HG02884 (cell line): ENCODE measurements around the gene FKBP7.
"Not testable (repeated sequence)": the region's sequence is repeated elsewhere in the genome, so short reads cannot be mapped to it uniquely, and the experiment has no call there.

Experiments used
- ATAC-seq: cut with Tn5 transposase; IDR thresholded peaks from one replicate; pipeline ENCODE4 v1.9.1; 2021; ENCODE audit warnings: mild to moderate bottlenecking, moderate library complexity; ENCODE audit not compliant: unreplicated experiment

The FKBP7 gene

DNA sequence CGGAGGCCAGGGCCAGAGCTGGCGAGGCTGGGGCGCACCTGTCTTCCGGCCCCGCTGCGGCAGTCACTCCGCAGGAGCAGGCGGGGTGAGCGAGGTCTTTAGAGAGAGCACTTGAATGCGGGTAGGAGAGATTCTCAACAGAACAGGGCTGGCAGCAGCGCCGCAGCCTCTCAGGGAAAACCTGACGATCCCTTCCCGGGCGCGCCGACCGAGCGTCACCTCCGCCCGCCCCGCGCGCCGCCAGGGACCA is 28.0 kb downstream of the FKBP7 start:
- ATAC-seq, result peak; percentile 41

DNA sequence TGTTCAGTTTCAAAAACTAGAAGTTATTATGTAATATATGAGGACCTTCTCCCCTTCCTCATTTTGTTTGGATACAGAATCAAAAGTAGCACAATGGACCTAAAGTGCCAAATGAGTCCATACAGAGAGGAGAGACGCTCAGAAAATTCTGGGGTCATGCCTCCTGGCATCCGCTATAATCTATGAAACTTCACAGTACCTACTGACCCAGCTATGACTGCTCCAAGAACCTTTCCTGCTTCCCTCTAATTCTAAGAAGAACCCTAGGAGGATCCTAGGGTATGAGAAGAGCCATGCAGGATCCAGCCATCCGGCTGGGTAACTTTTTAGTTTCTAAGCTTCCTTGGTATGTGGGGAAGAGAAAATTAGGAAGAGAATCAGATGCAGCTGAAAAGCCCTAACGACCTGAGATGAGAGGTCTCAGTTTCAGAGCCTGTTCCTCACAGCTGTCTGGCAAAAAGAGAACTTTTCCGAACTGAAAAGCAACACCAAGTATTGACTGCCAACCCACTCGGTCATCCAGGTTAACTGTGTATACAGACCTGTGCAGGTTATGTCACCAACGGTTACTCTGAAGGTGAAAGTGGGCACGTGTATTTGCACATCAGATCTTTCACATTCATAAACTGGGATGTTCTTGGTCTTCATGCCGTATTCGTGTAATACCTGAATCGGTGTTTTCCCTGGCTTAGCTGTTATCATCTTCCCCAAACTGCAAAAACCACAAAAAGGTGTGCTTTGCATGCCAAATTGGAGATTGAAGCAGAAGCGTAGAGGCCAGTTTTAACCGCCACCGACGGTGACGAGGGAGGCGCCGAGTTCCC is 28.5 kb downstream of the FKBP7 start:
- no peak for ATAC-seq

DNA sequence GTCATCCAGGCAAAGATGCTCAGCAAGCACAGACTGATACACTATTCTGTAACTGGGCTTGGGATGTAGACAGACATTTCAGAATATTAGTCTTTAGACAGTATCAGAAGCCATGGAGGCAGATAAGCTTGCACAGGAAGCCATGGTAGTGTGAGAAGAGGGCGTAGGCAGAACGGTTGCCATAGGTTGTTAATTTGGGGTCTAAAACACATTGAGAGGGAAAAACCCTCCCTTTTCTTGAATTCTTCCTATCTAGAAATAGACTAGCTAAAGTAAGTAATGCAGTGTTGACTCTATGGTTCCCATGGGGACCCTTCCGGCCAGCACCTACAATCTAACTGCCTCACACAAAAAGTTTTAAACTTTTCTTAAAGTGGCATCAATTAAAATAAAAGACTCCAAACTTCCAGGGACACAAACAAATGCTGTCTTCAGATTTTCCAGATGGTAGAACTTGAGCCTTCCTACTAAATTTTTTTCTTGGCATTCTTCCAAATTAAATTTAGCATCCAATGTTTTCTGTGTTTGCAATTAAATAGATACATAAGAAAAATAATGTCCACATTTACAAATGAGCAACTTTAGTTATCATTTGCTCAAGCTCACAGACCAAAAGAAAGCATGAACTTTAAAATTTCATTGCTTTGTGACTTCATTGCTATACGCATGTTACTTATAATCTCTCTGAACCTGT is 29.3 kb downstream of the FKBP7 start:
- no peak for ATAC-seq

DNA sequence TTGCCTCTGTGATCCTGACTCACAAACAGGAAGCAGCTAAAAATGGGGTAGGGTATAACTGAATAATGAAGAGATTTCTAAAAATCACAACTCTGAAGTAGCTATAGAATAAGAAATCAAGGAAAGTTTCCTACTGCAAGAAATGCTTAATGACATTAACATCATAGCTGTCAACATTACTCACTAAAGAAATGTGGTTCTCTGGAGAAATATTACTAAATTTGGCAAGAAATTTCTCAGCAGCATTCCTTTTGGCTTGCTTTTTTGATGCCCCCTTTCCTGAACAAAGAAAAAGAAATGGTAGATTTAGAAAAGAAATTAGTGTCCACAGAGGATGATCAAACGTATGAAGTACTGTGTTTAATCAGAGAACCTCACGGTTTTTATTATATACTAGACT is 37.0 kb downstream of the FKBP7 start:
- ATAC-seq, result no peak

DNA sequence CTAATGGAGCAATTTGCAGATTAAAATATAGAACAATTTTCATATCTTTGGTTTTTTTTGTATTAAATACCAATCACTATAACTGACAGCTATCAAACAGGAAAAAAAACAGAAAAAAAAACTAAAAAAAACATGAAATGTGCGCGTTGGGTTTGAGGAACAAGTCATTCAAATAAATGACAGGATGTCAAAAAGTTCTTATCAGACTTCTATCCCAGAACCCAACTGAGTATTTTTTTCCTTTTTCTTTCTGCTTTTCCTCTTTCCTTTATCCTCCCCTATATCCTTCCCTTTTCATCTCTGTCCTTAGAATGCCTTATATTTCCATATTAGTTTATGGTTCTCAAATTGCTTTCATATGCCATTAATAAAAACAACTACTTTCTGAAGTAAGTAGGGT is 41.7 kb downstream of the FKBP7 start:
- no peak for ATAC-seq

DNA sequence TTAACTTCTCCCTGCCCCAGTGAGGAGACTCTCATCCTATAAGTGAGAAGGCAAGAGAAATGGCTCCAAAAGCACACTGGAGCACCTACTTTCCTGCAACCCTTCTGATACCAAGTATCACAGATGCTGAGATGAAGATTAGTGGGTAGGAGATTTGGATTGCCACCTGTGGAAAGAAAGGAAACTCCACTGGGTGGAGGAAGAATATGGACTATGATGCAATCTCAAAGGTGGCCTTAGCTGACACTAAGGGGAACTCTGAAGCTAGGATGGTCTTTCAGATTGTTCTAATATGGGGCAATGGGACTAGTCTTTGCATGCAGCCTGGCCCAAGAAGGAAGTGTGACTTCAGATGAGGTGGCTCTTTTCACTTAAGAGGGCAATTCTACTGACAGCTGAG is 49.1 kb downstream of the FKBP7 start:
- no peak for ATAC-seq

DNA sequence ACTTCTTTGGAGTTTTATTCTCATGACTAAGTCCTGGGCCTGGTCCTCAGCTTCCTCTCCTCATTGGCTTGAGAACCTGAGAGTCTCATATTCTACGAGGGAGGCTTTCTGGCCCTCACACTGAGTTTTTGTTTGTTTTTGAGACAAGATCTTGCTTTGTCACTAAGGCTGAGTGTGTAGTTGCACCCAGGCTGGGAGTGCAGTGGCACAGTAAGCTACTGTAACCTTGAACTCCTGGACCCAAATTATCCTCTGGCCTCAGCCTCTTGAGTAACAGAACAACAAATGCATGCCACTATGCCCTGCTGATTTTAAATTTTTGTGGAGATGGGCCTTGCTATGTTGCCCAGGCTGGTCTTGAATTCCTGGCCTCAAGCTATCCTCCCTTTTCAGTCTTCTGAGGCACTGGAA is 50.0 kb downstream of the FKBP7 start:
- no peak for ATAC-seq

DNA sequence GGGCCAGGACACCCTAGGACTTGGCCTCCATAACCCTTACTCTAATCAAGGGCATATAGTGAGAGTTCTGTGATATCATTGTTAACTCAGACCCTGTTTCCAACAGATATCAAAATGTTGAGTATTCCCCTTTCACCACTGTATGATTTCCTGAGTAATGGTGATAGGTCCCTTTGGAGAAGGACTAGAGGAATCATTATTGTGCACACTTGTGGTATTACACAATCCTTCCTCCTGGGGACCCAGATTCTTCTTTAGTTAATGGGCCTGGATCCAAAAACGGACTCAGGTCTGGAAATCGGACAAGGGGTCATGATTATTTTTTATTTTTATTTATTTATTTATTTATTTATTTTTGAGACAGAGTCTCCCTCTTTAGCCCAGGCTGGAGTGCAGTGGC is 50.9 kb downstream of the FKBP7 start:
- no peak for ATAC-seq

DNA sequence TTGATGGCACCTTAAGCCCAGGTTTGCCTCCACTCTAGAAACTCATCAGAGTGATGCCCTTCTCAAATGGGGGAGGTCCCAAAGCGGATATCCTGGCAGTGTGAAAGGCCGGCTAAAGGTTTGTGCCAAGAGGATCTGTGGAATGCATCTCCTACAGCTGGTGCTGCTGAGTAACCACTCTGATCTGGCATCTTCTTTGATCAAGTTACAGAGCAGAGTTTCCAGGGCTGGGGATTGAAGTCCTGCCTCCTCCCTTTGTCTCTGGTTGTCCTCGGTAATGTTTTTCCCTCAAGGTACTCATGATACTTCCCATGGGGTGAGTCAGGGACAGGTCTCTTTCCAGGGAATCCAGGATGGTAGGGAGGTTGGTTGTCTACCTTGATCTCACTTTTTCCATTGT is 52.0 kb downstream of the FKBP7 start:
- ATAC-seq, result no peak

DNA sequence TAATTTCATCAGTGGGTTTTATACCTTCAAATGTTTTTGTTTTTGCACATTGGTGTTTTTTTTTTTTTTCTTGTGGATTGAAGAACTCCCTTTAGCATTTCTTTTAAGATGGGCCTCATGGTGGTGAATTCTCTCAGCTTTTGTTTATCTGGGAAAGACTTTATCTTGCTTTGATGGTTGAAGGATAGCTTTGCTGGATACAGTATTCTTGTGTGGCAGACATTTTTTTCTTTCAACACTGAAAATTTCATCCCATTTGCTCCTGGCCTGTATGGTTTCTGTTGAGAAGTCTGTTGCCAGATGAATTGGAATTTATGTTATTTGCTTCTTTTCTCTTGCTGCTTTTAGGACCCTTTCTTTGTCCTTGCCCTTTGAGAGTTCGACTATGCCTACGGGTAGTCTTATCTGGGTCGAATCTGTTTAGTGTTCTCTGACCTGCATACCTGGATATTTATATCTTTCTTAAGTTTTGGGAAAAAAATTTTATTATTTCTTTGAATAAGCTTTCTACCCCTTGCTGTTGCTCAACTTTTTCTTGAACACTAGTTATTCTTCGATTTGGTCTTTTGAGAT is 53.1 kb downstream of the FKBP7 start:
- no peak for ATAC-seq

DNA sequence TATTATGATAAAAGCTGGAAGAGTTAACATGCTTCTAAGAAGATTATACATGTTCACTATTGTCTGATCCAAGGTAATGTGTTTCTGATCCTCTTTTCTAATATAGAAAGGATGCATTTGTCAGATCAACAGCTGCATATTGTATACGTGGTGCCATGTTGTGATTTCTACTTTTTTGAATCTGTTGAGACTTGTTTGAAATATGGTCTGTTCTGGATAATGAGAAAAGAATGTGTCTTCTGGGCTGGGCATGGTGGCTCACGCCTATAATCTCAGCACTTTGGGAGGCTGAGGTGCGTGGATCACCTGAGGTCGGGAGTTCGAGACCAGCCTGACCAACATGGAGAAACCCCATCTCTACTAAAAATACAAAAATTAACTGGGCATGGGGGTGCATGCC is 54.7 kb downstream of the FKBP7 start:
- ATAC-seq, result not testable (repeated sequence)

DNA sequence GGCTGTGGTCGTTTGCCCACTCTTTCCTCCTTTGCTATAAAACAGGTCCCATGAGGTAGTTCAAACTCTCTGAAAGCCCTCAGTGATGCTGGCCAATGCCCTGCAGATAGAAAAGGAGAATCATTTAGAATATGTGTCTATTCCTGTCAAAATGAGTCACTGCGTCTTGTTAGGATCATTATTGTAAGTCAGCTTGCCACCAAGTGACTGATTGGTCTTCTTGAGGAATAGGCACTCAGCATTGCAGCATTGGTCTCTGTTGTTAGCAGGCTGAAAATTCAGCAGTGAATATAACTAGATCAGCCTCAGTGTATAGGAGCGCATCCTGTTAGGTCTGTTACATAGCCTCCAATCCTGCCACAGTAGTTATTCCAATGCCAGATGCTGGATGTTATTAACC is 56.3 kb downstream of the FKBP7 start:
- ATAC-seq, result no peak

DNA sequence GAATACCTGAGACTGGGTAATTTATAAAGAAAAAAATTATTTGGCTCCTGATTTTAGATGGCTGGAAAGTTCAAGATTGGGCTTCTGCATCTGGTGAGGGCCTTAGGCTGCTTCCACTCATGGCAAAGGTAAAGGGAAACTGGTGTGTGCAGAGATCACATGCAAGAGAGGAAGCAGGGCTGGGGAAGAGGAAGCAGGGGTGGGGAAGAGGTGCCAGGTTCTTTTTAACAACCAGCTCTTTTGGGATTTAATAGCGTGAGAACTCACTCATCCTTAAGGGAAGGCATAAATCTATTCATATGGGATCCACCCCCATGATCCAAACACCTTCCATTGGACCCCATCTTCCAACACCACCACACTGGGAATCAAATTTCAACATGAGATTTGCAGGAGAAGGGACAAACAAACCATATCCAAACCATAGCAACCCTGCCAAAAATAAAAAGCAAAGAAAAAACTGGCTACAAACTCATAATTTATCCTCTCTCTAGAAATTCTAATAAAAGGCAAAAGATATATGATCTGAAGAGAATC is 57.9 kb downstream of the FKBP7 start:
- no peak for ATAC-seq

DNA sequence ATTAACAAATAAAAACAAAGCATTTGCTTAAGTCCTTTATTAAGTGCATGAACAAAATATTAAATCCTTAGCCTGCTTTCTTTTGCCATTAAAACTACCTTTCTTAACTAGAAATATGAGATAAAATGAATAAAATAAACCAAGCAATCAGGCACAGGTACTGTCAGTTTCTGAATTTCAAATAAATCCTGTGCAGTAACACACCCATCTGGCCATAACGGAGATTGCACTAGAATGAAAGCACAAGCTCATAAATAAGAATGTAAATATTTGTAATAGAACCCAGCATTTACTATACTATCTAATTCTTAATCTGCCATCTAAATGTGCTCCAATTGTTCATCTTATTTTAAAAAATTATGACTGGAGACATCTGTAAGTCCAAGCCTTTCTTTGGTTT is 59.3 kb downstream of the FKBP7 start:
- no peak for ATAC-seq

DNA sequence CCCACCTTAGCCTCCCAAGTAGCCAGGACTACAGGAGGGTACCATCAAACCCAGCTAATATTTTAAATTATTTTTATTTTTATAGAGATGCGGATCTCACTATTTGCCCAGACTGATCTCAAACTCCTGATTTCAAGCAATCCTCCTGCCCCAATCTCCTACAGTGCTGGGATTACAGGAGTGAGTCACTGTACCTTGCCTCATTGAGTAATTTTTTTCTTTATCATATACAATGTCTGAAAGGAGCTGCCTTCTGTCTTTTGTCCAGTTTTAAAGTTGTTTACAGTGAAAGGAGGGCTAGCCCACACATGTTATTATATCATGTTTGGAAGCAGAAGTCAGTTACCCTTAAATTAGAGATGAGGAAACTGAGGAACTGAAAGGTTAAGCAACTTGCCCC is 60.0 kb downstream of the FKBP7 start:
- no peak for ATAC-seq

DNA sequence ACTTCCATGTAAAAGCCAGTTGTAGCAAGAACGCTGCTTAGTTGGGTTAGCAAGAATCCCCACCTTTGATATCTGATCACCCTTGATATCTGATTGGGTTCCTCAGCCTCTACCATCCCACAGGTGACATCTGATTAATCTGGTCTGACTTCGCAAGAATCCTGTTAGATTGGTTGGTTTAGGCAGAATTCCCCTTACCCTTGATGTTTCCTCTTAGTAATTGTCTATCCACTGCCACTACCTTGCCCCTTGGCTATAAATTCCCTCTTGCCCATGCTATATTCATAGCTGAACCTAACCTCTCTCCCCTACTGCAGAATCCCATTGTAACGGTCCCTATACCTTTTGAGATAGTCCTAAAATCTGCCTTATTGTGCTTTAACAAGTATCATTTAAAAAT is 60.5 kb downstream of the FKBP7 start:
- no peak for ATAC-seq

DNA sequence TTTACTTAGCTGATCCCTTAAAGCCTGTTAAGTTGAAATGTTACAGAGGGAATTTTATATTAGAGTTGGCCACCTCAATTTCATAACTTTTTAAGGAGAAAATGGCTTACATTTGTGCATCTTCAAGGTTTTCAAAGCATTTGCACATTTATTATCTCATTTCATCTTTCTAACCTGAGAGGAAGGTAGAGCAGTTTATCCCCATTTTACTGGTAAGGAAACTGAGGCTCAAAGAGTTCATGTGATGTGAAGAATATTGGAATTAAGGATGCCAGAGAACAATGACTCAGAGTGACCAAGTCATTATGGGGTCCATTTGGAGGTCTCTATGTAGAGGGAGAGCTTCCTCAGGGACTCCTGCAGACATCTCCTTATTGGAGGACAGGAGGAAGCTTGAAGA is 62.4 kb downstream of the FKBP7 start:
- ATAC-seq, result no peak

DNA sequence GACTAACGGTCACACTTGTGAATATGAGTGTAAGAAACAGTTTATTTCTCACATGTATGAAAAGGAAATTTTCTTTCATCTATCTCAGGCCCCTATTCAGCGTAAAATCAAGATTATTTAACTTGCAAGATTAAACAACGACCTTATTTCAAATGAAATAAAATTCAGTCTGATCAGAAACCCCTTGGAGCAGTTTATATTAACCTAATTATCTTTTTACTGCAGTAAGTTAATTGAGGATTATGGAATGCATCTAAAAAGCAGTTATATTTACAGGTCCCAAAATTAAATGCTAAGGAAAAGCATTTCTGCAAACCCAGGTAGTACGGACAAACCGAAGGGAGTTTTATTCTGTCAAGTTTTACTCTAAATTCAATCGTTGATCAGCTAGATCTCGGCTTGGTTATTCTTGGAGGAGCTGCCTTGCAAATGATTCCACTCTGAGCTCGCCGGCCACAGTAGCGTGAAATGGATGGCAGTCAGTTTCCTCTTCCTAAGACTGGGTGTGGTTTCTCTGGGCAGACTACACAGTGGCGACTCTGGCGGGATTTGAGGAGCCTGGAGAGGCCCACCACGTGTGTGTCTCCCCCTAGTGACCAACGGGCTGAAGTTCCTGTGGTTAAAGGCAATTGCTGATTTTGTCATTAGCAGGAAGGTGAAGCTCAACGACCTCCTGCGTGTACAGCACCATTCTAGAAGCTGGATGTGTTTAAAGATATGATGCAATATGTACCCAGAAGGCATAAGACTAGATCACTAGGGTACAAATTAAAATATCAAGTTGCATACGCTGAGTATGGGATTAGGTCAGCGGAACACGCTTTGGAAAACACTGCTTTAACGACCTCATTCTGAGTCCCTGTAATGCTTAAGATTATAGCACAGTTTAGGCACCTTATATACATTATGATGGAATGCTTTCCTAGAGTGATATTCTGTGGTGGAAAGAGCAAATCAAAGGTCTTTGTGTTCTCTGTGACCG is 63.8 kb downstream of the FKBP7 start:
- ATAC-seq, result peak; percentile 78
